GM23338 (cell line): ENCODE results near the gene PRELID2. TPM values are rescaled to one million over a fixed set of nuclear protein-coding genes. Genes with fewer than 3 reads are reported as not detected.
A peak's percentile ranks its signal among the peaks of the same experiment; 100 is the strongest.

Source experiments
- ATAC-seq: fragments of 200-7000 bp; cut with Tn5 transposase; 3 replicates; pipeline ENCODE4 v1.9.1; 2020
- DNase-seq: peaks from one replicate; pipeline ENCODE4 v3.0.0-alpha.2; 2015; ENCODE audit warnings: low spot score
- H2AFZ ChIP-seq: fragments of 200-600 bp; sonication (generic); 2 replicates; pipeline ENCODE4 v1.8.0; 2016; ENCODE audit warnings: antibody characterized with exemption, mild to moderate bottlenecking, moderate library complexity
- H3F3A ChIP-seq: fragments of 200-600 bp; sonication (generic); replicated peaks from 2 replicates; pipeline ENCODE4 v1.8.0; 2017; ENCODE audit warnings: antibody characterized with exemption, mixed run types, low read depth
- H3K27ac ChIP-seq: fragments of 200-600 bp; sonication (generic); 2 replicates; pipeline ENCODE4 v1.6.1; 2016; ENCODE audit warnings: low read depth
- H3K27me3 ChIP-seq: fragments of 200-600 bp; sonication (generic); 2 replicates; pipeline ENCODE4 v1.8.0; 2016; ENCODE audit warnings: mild to moderate bottlenecking, mixed run types, moderate library complexity; ENCODE audit not compliant: insufficient read depth
- H3K36me3 ChIP-seq: fragments of 200-600 bp; sonication (generic); 2 replicates; pipeline ENCODE4 v1.8.0; 2016; ENCODE audit warnings: mild to moderate bottlenecking; ENCODE audit not compliant: insufficient read depth
- H3K4me1 ChIP-seq: fragments of 200-600 bp; sonication (generic); 2 replicates; pipeline ENCODE4 v1.8.0; 2016; ENCODE audit warnings: mild to moderate bottlenecking, moderate library complexity; ENCODE audit not compliant: insufficient read depth
- H3K4me2 ChIP-seq: fragments of 200-600 bp; sonication (generic); 2 replicates; pipeline ENCODE4 v1.7.1; 2017; ENCODE audit warnings: mixed run types
- H3K4me3 ChIP-seq: fragments of 200-600 bp; sonication (generic); 2 replicates; pipeline ENCODE4 v1.6.1; 2016; ENCODE audit warnings: mixed run types
- H3K79me2 ChIP-seq: fragments of 200-600 bp; sonication (generic); replicated peaks from 2 replicates; pipeline ENCODE4 v1.8.0; 2017; ENCODE audit warnings: mild to moderate bottlenecking; ENCODE audit not compliant: insufficient read depth
- H3K9me2 ChIP-seq: fragments of 200-600 bp; sonication (generic); 2 replicates; pipeline ENCODE4 v1.8.0; 2017; ENCODE audit not compliant: insufficient read depth
- H4K20me1 ChIP-seq: fragments of 200-600 bp; sonication (generic); replicated peaks from 2 replicates; pipeline ENCODE4 v1.8.0; 2017; ENCODE audit warnings: mild to moderate bottlenecking; ENCODE audit not compliant: insufficient read depth
- H3K27ac Mint-ChIP-seq: 2 replicates; pipeline ENCODE4 v1.8.0; 2020; ENCODE audit warnings: inconsistent platforms, mild to moderate bottlenecking, moderate library complexity, mixed read lengths
- H3K27me3 Mint-ChIP-seq: 3 replicates; pipeline ENCODE4 v1.8.0; 2022; ENCODE audit warnings: low read depth, mild to moderate bottlenecking, moderate library complexity, mixed read lengths, inconsistent platforms; ENCODE audit not compliant: insufficient read depth, poor library complexity
- H3K36me3 Mint-ChIP-seq: 3 replicates; pipeline ENCODE4 v1.8.0; 2021; ENCODE audit warnings: low read depth, mild to moderate bottlenecking, inconsistent platforms, moderate library complexity, mixed read lengths
- H3K4me1 Mint-ChIP-seq: 3 replicates; pipeline ENCODE4 v1.8.0; 2020; ENCODE audit warnings: mild to moderate bottlenecking, inconsistent platforms, mixed read lengths
- H3K4me3 Mint-ChIP-seq: 3 replicates; pipeline ENCODE4 v1.8.0; 2021; ENCODE audit warnings: moderate library complexity, mild to moderate bottlenecking, inconsistent platforms, mixed read lengths
- H3K9me3 Mint-ChIP-seq: 3 replicates; pipeline ENCODE4 v1.8.0; 2020; ENCODE audit warnings: moderate library complexity, mild to moderate bottlenecking, inconsistent platforms, mixed read lengths
- CREB1 ChIP-seq: fragments of 250-450 bp; sonication (Bioruptor Pico); IDR thresholded peaks from 2 replicates; pipeline ENCODE4 v1.5.0; 2020; ENCODE audit warnings: low read depth, mild to moderate bottlenecking, moderate library complexity
- ETS1 ChIP-seq: IDR thresholded peaks from 2 replicates; pipeline ENCODE4 v1.6.1; 2016; ENCODE audit warnings: antibody characterized with exemption
- EZH2 ChIP-seq: fragments of 200-600 bp; sonication (generic); IDR thresholded peaks from one replicate; pipeline ENCODE4 v1.8.0; 2017; ENCODE audit warnings: antibody characterized with exemption, mild to moderate bottlenecking, low read depth; ENCODE audit not compliant: unreplicated experiment
- EZH2phosphoT487 ChIP-seq: fragments of 200-600 bp; sonication (generic); IDR thresholded peaks from one replicate; pipeline ENCODE4 v1.8.1; 2018; ENCODE audit warnings: antibody characterized with exemption; ENCODE audit not compliant: unreplicated experiment
- JUNB ChIP-seq: IDR thresholded peaks from one replicate; pipeline ENCODE4 v1.6.1; 2016; ENCODE audit warnings: antibody characterized with exemption; ENCODE audit not compliant: unreplicated experiment
- NANOG ChIP-seq: IDR thresholded peaks from 2 replicates; pipeline ENCODE4 v1.6.1; 2016; ENCODE audit warnings: antibody characterized with exemption, borderline replicate concordance
- POLR2AphosphoS5 ChIP-seq: IDR thresholded peaks from 2 replicates; pipeline ENCODE4 v1.6.1; 2016; ENCODE audit warnings: antibody characterized with exemption, low read depth
- REST ChIP-seq: IDR thresholded peaks from one replicate; pipeline ENCODE4 v1.6.1; 2018; ENCODE audit warnings: antibody characterized with exemption; ENCODE audit not compliant: unreplicated experiment
- STAT1 ChIP-seq: IDR thresholded peaks from one replicate; pipeline ENCODE4 v1.6.1; 2016; ENCODE audit warnings: antibody characterized with exemption; ENCODE audit not compliant: unreplicated experiment
- ZNF114 ChIP-seq: fragments of 250-450 bp; sonication (Bioruptor Pico); IDR thresholded peaks from 2 replicates; pipeline ENCODE4 v1.5.0; 2020; ENCODE audit warnings: mild to moderate bottlenecking, moderate library complexity
- ZNF331 ChIP-seq: fragments of 250-450 bp; sonication (Bioruptor Pico); IDR thresholded peaks from 2 replicates; pipeline ENCODE4 v1.5.0; 2020; ENCODE audit warnings: low read depth, mild to moderate bottlenecking, moderate library complexity
- polyA plus RNA-seq: library from polyadenylated mRNA; unstranded; fragments of >200 nt; fragmentation: Nextera tagmentation; extraction: Ambion mirVana; gene quantifications from 2 replicates; pipeline ENCODE4 v1.2.1, GENCODE V29; 2016
- total RNA-seq: library from RNA; depleted of rRNA; stranded (reverse); fragments of >200 nt; shearing (Covaris generic); gene quantifications from 2 replicates; pipeline ENCODE4 v1.2.3, GENCODE V29; 2014
- TF ChIP-seq, protein P1 (sequence below), 2 experiments: fragments of 200-600 bp in 1 of 2; sonication (generic) in 1 of 2; conservative IDR thresholded peaks; 2 replicates each; pipeline versions ENCODE4 v1.5.1 to v1.6.1; 2016 to 2017; ENCODE audit warnings: antibody characterized with exemption in 2 of 2, low read depth in 2 of 2, mild to moderate bottlenecking in 2 of 2, moderate library complexity in 1 of 2

PRELID2 gene
- total and polyA plus RNA-seq, 2 experiments from 2014 or later, result 9.3 to 9.8 TPM

- H3K4me1 ChIP-seq, result 0 out of 2 replicates have a peak, but pooled peaks cover 6% of the 10 kb centered on the region
- H4K20me1 ChIP-seq, result no peaks in the 10 kb centered on the region
- no peaks in the 10 kb centered on the region for H3K9me2 ChIP-seq
- no peak overlapping the region for H3K27ac Mint-ChIP-seq
- H3K4me3 Mint-ChIP-seq, result no peak overlapping the region
- H3K4me2 ChIP-seq, result no peak overlapping the region
- no peaks in the 10 kb centered on the region for H3K9me3 Mint-ChIP-seq
- DNase-seq, result peak; percentile 56
- H3K27me3 ChIP-seq, result no peaks in the 10 kb centered on the region
- no peak overlapping the region for H3K4me3 ChIP-seq
- H3K4me1 Mint-ChIP-seq, result peaks cover 10% of the 10 kb centered on the region; the same call in 2 of the 3 replicates
- no peaks in the 10 kb centered on the region for H3K79me2 ChIP-seq
- no peaks in the 10 kb centered on the region for H3K36me3 Mint-ChIP-seq
- no peak for TF ChIP-seq CREB1 (CRISPR knock-in tag)
- TF ChIP-seq, protein P1, sequence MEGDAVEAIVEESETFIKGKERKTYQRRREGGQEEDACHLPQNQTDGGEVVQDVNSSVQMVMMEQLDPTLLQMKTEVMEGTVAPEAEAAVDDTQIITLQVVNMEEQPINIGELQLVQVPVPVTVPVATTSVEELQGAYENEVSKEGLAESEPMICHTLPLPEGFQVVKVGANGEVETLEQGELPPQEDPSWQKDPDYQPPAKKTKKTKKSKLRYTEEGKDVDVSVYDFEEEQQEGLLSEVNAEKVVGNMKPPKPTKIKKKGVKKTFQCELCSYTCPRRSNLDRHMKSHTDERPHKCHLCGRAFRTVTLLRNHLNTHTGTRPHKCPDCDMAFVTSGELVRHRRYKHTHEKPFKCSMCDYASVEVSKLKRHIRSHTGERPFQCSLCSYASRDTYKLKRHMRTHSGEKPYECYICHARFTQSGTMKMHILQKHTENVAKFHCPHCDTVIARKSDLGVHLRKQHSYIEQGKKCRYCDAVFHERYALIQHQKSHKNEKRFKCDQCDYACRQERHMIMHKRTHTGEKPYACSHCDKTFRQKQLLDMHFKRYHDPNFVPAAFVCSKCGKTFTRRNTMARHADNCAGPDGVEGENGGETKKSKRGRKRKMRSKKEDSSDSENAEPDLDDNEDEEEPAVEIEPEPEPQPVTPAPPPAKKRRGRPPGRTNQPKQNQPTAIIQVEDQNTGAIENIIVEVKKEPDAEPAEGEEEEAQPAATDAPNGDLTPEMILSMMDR (conservative IDR thresholded peaks at IDR 0.05; ENCODE audit: low read depth in 2 of 2), result peak; percentile 14 to 48
- H3K27ac ChIP-seq, result no peak overlapping the region
- peaks cover 5% of the 10 kb centered on the region for H3K27me3 Mint-ChIP-seq
- H2AFZ ChIP-seq, result peak overlapping the region; percentile 68; the same call in 1 of the 2 replicates
- no peaks in the 10 kb centered on the region for H3K36me3 ChIP-seq
- ATAC-seq, result peak; percentile 13; the same call in 2 of the 3 replicates
- no peaks in the 10 kb centered on the region for H3F3A ChIP-seq
Observed at GRCh38 chr5:145859897-145860296, 24.8 kb upstream of the PRELID2 start.

DNA sequence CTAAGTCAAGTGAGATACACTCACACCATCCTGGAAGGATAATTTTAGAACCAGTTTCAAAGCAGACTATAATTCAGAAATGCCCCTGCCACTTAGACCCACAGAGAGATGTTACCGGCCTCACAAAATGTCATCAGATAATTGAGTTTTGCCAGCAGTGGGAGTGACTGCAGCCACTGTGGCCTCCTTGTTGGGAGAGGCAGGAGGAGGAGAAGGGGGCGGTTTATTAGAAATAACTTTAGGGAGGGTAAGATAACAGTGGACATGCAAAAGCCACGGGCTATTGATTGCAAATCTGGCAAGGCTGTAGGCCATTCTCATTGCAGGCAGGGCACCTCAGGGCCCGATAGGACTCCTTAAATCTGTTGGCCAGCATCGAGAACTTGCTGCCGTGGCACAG lies 24.3 kb upstream of the PRELID2 start:
- no peaks in the 10 kb centered on the region for H3K9me2 ChIP-seq
- peaks cover 5% of the 10 kb centered on the region for H3K27me3 Mint-ChIP-seq
- no peaks in the 10 kb centered on the region for H3F3A ChIP-seq
- H3K4me1 ChIP-seq, result 0 out of 2 replicates have a peak, but pooled peaks cover 6% of the 10 kb centered on the region
- peaks cover 14% of the 10 kb centered on the region; the same call in 2 of the 3 replicates for H3K4me1 Mint-ChIP-seq
- H3K4me3 ChIP-seq, result no peak overlapping the region
- H3K27ac Mint-ChIP-seq, result no peak overlapping the region
- no peaks in the 10 kb centered on the region for H3K36me3 ChIP-seq
- ATAC-seq, result no peak
- H4K20me1 ChIP-seq, result no peaks in the 10 kb centered on the region
- no peaks in the 10 kb centered on the region for H3K27me3 ChIP-seq
- H3K79me2 ChIP-seq, result no peaks in the 10 kb centered on the region
- no peaks in the 10 kb centered on the region for H3K9me3 Mint-ChIP-seq
- peak overlapping the region; percentile 68; the same call in 1 of the 2 replicates for H2AFZ ChIP-seq
- H3K4me3 Mint-ChIP-seq, result no peak overlapping the region
- H3K4me2 ChIP-seq, result no peak overlapping the region
- no peak for DNase-seq
- no peak overlapping the region for H3K27ac ChIP-seq
- no peaks in the 10 kb centered on the region for H3K36me3 Mint-ChIP-seq
- TF ChIP-seq CREB1 (CRISPR knock-in tag), result no peak
- TF ChIP-seq JUNB, result no peak
- TF ChIP-seq, protein P1 (conservative IDR thresholded peaks at IDR 0.05; ENCODE audit: low read depth in 2 of 2), result no peak
- TF ChIP-seq EZH2phosphoT487, result no peak
- TF ChIP-seq STAT1, result no peak
- no peak for TF ChIP-seq EZH2
- TF ChIP-seq ZNF114 (CRISPR knock-in tag), result no peak
- TF ChIP-seq POLR2AphosphoS5, result no peak
- no peak for TF ChIP-seq ETS1
- TF ChIP-seq REST, result no peak
- no peak for TF ChIP-seq NANOG
- TF ChIP-seq ZNF331 (CRISPR knock-in tag), result no peak
